ENCODE data around the gene FAM186B. TPM values are rescaled to one million over a fixed set of nuclear protein-coding genes. Genes with fewer than 3 reads are reported as not detected.

FAM186B gene
- polyA plus RNA-seq, 1 of the 3 experiments (the other 2 are of a cell fraction): 0.16 TPM

DNA sequence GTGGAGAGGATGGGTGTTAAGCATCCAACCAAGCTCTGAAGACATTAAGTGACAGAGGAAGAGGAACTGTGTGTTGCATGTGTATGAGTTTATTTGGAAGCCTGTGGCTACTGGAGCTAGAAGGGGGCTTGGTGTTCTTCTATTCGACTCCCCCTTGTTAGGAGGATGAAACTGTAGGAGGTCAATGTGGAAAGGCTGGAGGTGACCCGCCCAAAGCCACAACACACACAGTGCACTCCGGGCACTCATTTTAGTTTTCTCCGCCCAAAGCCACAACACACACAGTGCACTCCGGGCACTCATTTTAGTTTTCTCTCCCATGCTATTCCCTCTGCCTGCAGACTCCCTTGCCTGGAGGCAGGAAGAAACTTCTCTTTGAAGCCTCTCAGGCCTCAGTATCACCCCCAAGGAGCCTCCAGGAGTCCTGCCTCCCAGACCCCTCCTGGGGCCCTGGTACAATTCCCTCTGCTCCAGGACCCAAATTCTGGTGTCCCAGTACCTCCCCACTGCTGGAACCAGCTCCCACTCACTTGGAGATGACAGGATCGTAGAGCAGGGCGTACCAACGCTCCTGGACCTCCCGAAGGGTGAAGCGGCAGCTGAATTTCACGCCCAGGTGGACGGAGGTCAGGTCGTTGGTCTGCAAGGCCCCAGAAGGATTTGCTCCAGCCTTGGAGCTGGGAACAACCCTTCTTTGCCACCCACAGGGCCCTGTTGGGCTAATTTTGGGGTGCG, 41.3 kb downstream of the FAM186B start:
- WGBS (ENCODE audit: low lambda C conversion rate): 94% methylated on average over 14 of the region's 14 CpGs
- H2AFZ ChIP-seq (ENCODE audit: low read depth): no peak overlapping the region
- no peak overlapping the region for H3K4me3 ChIP-seq (ENCODE audit: low read depth in 2 of 2, low read length in 1 of 2)
- H3K9me2 ChIP-seq: no peaks in the 10 kb centered on the region
- POLR2A ChIA-PET: interaction anchor here (0.9 to 1.3 kb wide), 2 partner anchors 10 to 16 kb away, joined by 3 read pairs; no protein-coding TSS in a partner anchor
- TF ChIP-seq EZH2phosphoT487 (IDR thresholded peaks at IDR 0.05; ENCODE audit: borderline replicate concordance, low read depth): no peak
- no peak for TF ChIP-seq SMC3 (IDR thresholded peaks at IDR 0.05; ENCODE audit: low read depth, low read length)
- no peak for TF ChIP-seq EP300 (IDR thresholded peaks at IDR 0.05; ENCODE audit: borderline replicate concordance in 1 of 2, low read depth in 1 of 2, low read length in 1 of 2)
- no peak for TF ChIP-seq YY1 (IDR thresholded peaks at IDR 0.05; ENCODE audit: low read depth)
- TF ChIP-seq FOXM1 (IDR thresholded peaks at IDR 0.05; ENCODE audit: low read depth): no peak
- no peak for TF ChIP-seq RXRA (IDR thresholded peaks at IDR 0.05; ENCODE audit: borderline replicate concordance, low read depth)
- TF ChIP-seq ELF1 (IDR thresholded peaks at IDR 0.05): no peak
- TF ChIP-seq RAD21 (IDR thresholded peaks at IDR 0.05; ENCODE audit: low read length): no peak
- TF ChIP-seq MEF2A (IDR thresholded peaks at IDR 0.05; ENCODE audit: borderline replicate concordance, low read depth): no peak
- TF ChIP-seq, protein P1, sequence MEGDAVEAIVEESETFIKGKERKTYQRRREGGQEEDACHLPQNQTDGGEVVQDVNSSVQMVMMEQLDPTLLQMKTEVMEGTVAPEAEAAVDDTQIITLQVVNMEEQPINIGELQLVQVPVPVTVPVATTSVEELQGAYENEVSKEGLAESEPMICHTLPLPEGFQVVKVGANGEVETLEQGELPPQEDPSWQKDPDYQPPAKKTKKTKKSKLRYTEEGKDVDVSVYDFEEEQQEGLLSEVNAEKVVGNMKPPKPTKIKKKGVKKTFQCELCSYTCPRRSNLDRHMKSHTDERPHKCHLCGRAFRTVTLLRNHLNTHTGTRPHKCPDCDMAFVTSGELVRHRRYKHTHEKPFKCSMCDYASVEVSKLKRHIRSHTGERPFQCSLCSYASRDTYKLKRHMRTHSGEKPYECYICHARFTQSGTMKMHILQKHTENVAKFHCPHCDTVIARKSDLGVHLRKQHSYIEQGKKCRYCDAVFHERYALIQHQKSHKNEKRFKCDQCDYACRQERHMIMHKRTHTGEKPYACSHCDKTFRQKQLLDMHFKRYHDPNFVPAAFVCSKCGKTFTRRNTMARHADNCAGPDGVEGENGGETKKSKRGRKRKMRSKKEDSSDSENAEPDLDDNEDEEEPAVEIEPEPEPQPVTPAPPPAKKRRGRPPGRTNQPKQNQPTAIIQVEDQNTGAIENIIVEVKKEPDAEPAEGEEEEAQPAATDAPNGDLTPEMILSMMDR (IDR thresholded peaks at IDR 0.05): no peak
- no peak for TF ChIP-seq FOSL2 (IDR thresholded peaks at IDR 0.05; ENCODE audit: borderline replicate concordance, low read depth)
- TF ChIP-seq, protein P2, sequence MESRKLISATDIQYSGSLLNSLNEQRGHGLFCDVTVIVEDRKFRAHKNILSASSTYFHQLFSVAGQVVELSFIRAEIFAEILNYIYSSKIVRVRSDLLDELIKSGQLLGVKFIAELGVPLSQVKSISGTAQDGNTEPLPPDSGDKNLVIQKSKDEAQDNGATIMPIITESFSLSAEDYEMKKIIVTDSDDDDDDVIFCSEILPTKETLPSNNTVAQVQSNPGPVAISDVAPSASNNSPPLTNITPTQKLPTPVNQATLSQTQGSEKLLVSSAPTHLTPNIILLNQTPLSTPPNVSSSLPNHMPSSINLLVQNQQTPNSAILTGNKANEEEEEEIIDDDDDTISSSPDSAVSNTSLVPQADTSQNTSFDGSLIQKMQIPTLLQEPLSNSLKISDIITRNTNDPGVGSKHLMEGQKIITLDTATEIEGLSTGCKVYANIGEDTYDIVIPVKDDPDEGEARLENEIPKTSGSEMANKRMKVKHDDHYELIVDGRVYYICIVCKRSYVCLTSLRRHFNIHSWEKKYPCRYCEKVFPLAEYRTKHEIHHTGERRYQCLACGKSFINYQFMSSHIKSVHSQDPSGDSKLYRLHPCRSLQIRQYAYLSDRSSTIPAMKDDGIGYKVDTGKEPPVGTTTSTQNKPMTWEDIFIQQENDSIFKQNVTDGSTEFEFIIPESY (IDR thresholded peaks at IDR 0.05; ENCODE audit: borderline replicate concordance, low read depth): no peak
- TF ChIP-seq, protein P3, sequence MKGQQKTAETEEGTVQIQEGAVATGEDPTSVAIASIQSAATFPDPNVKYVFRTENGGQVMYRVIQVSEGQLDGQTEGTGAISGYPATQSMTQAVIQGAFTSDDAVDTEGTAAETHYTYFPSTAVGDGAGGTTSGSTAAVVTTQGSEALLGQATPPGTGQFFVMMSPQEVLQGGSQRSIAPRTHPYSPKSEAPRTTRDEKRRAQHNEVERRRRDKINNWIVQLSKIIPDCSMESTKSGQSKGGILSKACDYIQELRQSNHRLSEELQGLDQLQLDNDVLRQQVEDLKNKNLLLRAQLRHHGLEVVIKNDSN (IDR thresholded peaks at IDR 0.05; ENCODE audit: borderline replicate concordance, low read depth): no peak
- no peak for TF ChIP-seq TAF1 (IDR thresholded peaks at IDR 0.05; ENCODE audit: borderline replicate concordance, low read depth, low read length)
- no peak for TF ChIP-seq GABPA (IDR thresholded peaks at IDR 0.05; ENCODE audit: low read depth)
- no peak for TF ChIP-seq RFX5 (IDR thresholded peaks at IDR 0.05; ENCODE audit: low read length)
- no peak overlapping the region for H3K9ac ChIP-seq
- H3F3A ChIP-seq (replicated peaks; ENCODE audit: insufficient read depth): no peaks in the 10 kb centered on the region
- DNase-seq: no peak
- no peaks in the 10 kb centered on the region for H3K9me3 ChIP-seq
- peaks cover 19 to 61% of the 10 kb centered on the region in 2 experiments for H3K36me3 ChIP-seq (replicated peaks in 1 of 2; ENCODE audit: control insufficient read depth in 1 of 2, insufficient read depth in 2 of 2, low read length in 1 of 2)
- H4K20me1 ChIP-seq (ENCODE audit: insufficient read depth): no peaks in the 10 kb centered on the region
- CTCF ChIA-PET: interaction anchor here (1.1 to 4.8 kb wide), 6 partner anchors 10 to 276 kb away, joined by 3 to 20 read pairs (median 6); no protein-coding TSS in a partner anchor
- no peaks in the 10 kb centered on the region for H3K27me3 ChIP-seq (ENCODE audit: insufficient read depth)
- H3K4me2 ChIP-seq: no peak overlapping the region
- peaks cover 0 to 11% of the 10 kb centered on the region in 2 experiments; a peak in 3 of 4 replicates for H3K4me1 ChIP-seq (ENCODE audit: control insufficient read depth in 1 of 2, insufficient read depth in 2 of 2, low read depth in 1 of 2, low read length in 1 of 2)
- no peak overlapping the region for H3K27ac ChIP-seq (ENCODE audit: low read depth in 2 of 2, low read length in 1 of 2)
- H3K79me2 ChIP-seq (ENCODE audit: insufficient read depth): peaks cover 36% of the 10 kb centered on the region
